GM19035 (cell line): ENCODE data around the gene TATDN2.
"Not testable (repeated sequence)": the region's sequence is repeated elsewhere in the genome, so short reads cannot be mapped to it uniquely, and the experiment has no call there.

ENCODE experiments used
- ATAC-seq: cut with Tn5 transposase; IDR thresholded peaks from one replicate; pipeline ENCODE4 v1.9.1; 2021; ENCODE audit not compliant: unreplicated experiment

TATDN2 gene

DNA sequence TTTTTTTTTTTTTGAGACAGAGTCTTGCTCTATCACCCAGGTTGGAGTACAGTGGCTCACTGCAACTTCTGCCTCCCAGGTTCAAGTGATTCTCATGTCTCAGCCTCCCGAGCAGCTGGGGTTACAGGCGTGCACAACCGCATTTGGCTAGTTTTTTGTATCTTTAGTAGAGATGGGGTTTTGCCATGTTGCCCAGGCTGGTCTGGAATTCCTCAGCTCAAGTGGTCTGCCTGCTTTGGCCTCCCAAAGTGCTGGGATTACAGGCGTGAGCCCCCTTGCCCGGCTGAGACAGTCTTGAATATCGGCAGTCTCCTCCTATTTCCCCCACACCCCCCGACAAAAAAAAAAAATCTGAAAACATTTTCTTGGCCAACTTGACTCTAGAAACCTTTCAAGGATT lies 18.7 kb downstream of the TATDN2 start:
- ATAC-seq: not testable (repeated sequence)

DNA sequence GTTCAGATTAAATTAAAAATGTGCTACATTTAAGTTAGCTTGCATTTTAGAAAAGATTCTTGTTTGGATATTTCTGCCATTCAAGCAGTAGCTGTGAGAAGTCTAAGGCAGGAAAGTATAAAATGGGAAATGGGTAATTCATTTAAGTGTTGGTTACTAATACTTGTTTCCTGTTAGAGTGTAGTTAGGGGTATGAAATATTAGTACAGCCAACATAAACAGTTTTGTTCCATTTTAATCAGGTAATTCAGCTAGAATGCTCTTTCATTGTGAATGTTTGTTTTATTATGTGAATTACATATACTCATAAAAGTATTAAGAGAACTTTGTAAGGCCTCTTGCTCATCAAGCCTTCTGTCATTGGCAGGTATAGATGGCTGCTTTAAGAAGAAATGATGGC lies 19.9 kb downstream of the TATDN2 start:
- no peak for ATAC-seq

DNA sequence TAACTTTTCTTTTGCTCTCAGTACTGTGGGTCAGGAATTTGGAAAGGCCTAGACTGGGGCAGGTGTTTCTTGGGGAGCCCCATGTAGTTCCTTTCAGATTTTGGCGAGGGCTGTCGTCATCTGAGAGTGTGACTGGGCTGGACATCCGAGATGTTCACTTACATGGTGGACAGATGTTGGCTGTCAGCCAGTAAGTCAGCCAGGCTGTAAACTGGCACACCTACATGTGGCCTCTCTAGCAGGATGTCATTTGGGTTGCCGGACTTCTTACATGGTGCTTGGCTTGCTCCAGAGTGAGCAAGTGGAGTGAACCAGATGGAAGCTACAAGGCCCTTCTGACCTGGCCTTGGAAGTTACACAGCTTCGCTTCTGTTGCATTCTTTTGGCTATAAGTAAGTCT lies 20.7 kb downstream of the TATDN2 start:
- no peak for ATAC-seq

DNA sequence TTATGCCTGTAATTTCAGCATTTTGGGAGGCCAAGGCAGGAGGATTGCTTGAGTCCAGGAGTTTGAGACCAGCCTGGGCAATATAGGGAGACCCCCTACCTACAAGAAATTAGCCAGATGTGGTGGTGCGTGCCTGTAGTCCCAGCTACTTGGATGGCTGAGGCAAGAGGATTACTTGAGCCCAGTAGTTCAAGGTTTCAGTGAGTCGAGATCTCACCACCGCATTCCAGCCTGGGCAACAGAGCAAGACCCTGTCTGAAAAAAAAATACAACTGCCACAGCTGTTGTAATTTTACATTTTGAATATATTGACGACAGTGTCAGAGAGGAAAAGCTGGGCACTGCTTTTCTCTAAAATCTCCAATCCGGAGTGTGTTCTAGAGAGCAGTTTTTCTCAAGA lies 21.2 kb downstream of the TATDN2 start:
- no peak for ATAC-seq

DNA sequence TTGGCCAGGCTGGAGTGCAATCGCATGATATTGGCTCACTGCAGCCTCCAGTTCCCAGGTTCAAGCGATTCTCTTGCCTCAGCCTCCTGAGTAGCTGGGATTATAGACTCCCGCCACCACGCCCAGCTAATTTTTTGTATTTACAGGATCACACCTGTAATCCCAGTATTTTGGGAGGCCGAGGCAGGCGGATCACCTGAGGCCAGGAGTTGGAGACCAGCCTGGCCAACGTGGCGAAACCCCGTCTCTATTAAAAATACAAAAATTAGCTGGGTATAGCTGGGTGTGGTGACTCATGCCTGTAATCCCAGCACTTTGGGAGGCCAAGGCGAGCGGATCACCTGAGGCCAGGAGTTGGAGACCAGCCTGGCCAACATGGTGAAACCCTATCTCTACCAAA lies 24.2 kb downstream of the TATDN2 start:
- ATAC-seq: not testable (repeated sequence)

DNA sequence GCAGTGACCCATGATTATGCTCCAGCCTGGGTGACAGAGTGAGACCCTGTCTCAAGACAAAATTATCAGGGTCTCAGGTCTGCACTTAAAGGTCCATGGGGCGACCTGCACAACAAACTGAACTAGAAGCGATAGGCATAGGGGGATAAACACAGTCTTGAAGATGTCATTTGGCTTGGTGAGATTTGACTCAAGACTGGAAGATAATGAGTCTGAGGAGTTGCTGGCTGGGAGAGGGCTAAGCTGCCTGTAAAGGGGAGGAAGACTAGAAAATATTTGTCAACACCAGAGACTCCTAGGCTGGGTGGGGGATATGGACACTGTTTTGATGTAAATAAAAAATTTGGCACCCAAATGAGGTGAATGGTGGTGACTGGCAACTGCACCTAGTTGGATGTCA lies 24.7 kb downstream of the TATDN2 start:
- no peak for ATAC-seq

DNA sequence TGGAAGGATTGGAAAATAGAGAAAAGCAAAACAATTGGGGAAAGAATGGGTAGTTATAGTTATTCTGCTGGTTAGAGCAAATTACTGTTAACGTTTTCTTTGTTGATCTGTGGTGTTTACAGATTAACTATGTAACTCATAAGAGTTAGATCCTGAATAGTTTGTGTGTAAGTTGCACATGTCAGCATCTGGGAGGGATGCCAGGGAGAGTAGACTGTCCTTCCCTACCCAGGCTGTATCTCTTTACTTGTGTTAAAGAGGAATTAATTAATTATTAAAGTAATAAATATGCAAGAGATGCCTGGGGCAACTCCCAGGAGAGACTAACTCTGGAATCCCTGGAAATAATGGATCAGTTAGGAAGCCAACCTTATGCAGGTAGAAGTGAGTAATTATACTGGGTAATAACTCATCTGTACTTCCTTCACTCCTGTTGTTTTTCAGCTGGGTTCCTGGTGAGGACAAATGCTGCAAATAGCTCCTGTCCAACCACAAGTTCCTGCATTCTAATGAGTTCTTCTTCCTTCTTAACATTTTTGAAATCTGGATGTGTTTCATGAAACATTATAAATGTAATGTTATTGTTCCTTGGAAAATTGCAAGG lies 25.5 kb downstream of the TATDN2 start:
- no peak for ATAC-seq

DNA sequence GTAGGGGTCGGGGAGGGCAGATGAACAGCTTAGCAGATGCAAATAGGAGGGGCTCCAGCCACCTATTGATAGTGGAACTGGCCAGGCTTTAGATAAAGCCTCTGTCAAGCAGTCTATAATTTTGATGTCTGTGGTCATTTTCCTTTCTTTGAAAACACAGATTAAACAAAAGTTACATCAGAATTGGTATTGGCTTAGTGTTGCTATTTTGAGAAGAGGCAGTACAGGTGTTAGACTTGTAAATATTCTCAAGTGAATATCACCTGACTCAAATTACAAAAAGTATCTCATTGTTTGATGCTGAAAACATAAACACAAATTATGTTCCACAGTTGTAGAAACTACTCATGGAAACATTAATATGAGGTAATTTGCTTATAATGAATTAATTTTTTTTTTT lies 26.3 kb downstream of the TATDN2 start:
- no peak for ATAC-seq

DNA sequence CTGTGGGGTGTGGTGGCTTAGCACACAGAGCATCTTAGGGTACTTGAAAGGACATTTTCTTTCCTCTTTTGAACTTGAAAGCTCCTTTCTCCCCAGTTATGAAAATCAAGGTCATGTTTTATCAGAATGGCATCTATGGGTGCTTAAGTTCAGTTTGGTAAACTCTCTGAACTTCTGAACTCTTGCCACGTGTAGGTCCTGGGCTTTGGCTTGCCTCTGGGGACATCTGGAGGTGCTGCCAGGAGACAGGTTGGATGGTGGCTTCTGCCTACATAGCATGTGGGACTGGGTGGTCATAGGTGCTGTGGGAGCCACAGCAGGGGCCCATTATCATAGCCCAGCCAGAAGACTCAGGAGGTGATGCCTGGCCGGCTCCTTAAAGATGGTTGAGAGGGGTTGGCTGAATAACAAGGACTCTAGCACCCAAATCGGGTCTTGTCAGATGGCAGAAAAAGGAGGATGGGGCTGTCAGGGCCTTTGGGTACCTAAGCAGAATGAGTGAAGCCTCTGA lies 28.9 kb downstream of the TATDN2 start:
- no peak for ATAC-seq

DNA sequence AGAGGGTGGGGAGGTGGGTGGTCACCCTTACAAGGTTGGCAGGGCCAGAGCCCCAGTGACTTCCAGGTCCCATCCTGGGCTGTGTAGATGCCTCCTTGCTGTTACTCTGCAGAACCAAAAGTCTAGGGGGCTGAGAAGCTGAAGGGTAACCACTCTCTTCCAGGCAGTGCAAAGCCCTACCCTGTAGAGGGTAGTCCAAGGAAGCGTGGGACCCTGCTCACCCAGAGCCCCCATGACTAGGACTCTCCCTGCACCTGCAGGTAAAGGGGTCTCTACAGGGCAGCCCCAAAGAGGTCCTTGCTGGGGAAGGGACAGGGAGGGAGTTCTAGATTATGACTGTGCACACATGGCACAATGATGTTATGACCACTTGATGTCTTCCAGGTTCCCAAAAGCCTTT lies 30.2 kb downstream of the TATDN2 start:
- no peak for ATAC-seq

DNA sequence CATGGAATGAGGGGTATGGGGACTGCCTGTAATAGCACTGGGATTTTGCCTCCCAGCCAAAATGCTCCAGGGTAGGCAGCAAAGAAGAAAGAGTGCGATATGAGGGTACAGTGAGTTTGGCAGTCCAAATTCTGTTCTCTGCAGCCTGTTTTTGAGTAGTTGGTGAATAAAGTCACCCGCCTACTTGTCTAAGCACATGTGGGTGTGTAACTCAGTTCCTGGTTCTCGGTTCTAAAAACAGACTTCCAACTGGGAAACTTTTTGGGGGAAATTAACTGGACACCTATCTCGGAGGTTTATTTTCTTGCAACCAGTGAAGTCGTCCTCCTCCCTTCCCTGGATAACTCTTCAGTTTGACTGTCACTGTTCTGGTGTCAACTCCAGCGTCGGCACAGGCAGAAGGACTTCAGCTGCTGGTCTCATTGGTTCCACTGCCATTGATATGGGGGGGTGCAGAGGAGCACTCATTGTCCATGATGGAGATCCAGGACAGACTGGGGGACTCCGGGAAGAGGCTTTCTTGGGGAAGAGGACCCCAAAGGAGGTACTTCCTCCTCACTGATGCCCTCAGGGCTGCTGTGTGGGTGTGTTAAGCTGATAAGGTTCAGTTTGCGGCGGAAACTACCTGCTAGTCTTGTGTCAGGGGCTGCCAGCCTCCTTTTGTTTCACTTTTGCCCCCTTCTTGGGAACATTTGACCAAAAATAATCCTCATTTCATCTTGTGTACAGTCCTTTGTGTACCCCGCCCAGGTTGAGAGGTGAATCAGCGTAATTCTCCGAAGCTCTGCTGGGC lies 31.3 kb downstream of the TATDN2 start:
- no peak for ATAC-seq

DNA sequence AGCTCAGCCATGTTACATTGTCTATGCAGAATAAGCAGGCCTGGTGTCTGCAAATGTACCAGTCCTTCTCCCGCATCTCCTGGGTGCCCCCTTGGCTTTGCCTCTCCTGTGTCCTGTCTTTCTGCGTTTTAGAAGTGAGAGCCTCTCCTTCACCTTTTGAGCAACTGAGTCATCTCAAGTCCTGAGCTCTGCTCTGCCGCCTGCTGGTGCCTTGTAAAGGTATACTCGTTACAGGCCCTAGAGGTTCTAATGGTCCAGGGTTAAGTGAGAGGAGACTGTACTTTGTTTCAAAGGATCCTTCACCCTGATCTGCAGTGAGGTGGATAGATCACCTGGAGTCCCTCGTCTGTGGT lies 31.9 kb downstream of the TATDN2 start:
- ATAC-seq: no peak

DNA sequence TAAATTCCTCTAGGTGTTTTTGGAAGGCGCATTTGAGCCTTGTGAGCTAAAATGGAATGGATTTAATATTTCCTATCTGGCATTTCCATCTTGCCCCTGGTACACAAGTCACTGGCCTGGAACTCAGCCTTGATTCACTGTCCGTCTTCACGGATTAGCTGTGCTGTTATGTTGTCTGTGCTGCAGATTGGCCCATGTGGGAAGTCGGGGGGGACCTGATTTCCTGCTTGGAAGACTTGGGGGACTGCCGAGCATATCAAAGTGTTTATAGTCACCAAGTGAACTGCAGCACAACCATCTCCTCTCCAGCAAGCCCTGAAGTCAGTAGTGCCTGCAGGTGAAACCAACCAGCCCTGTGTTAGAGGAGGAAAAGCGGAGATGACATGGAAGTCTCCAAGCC lies 32.3 kb downstream of the TATDN2 start:
- no peak for ATAC-seq

DNA sequence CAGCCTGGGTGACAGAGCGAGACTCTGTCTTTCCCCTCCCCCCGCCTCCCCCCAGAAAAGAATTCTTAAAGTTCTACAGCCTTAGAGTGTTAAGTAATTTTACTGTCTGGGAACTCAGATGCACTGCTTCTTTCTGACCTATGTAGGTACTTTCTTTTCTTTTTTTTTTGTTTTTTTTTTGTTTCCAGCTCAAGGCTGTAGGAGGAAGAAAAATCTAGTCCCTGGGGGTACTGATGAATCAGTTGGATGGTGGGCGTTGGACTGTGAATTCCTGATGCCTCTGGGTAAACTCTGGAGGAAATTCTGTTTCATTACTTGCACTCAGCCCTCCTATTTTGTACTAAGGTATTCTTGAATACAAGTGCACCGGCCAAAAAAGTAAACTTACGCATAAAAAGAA lies 33.7 kb downstream of the TATDN2 start:
- no peak for ATAC-seq

DNA sequence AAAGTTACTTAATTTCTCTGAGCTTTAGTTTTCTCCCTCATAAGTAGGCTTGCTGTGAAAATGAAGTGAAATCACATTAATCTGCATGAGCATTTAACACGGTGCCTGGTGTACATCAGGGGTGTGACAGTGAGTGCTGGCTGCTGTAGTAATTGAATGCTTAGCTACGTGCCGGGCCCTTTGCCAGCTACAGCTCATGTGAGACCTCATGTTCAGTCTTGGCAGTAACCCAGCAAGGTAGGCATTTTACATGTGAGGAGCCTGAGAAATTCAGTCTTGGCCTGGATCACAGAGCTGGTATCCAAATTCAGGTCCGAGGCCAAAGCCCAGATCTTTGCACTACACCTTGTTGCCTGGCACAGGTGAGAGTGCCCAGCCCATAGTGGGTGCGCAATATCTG lies 35.4 kb downstream of the TATDN2 start:
- no peak for ATAC-seq

DNA sequence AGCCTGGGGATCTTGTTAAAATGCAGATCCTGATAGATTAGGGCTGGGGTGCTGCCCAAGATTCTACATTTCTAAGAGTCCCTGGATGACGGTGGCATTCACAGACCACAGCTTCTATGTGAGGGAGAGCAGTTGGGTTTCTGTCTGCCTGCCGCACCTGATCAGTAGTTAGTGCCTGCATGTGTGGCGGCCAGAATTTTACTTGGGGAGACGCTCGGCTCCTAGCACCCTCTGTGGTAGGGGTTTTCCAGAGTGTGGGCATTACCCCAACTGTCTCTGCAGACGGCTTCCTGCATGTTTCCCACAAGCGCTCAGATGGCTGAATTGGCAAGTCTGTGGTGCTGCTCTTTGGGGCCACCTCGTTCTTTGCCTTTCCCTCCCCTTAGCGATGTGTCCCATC lies 36.2 kb downstream of the TATDN2 start:
- ATAC-seq: no peak

DNA sequence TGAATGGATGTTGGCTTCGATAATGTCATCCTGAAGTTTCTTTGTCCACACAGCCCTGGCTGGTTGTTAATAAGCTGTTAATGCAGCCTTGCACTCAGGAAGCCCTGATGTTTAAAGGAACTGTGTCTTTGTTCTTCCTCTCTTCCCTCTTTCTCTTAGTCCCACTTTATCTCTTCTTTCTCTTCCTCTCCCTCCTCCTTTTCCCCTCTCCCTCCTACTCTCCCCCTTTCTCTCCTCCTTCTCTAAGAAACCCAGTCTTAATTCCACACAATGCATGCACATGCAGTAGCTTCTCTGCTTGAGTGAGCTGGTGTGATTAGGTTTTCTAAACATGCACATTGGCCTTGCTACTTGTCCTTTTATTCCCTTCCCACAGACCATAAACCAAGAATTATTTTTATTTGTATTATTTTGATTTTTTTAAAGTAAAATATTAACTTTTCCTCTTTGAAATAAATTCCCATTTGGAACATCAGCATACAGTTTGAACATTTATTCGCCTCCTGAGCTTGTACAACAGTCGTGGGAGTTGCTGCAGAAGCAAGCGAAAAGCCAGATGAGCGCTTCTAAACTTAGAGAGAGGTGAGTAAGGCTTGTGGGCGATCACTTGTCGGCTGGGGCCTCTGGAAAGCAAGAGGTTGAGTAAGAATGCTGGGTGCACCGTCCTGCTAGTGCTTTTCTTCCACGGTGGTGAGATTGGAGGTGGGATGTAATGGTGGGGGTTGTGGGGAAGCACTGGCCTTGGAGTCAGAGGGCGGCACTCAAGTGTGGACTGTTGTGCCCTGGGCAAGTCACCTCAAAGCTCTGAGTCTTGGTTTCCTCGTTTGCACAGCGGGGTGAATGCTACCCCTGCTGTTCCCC lies 37.2 kb downstream of the TATDN2 start:
- no peak for ATAC-seq

DNA sequence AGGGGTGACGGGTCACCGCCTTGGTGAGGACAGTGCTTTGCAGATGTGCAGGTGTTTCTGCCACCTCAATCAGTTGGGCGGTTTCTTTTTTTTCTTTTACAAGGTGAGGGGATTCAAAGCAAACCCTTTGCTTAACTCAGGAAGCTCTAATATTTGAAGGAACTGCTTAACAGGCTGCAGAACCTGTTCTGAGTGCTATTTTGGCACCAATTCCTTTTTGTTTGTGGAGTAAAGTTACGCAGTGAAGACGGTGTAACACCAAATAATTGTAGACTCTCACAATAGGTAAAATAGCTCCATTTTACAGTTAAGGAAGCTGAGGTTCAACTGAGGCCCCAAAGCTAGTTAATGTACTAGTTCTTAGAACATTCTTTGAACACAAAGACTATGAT lies 37.9 kb downstream of the TATDN2 start:
- no peak for ATAC-seq

DNA sequence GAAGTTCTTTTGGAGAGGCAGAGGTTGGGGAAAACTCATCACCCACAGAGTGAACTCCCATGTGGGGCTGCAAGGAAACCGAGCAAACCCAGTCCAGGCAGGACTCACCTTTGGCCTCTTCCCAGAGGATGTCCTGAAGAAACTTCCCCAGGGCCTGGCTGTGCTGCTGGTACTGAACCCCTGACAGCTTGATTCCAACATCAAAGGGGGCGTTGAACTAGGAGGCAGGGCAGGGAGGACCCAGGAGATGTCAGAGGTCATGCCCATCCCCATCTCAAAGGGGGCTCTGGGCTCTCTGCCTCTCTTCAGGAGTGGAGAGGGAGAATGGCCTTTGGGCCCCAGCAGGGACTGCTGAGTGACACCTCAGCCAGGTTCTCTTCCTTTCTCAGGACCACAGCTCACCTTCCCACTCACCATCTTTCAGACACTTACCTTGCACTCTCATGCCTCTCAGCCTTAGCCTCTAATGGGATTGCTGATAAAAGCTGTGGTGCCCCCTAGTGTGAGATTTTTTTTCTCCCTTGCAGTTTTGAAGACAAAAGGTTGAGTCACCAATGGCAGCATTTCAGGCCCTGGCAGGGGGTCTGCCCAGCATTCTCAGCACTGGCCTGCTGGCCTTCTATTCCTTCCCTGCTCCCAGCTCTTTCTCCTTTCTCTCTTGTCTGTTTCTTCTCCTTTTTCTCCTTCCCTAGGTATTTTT lies 38.5 kb downstream of the TATDN2 start:
- ATAC-seq: no peak

DNA sequence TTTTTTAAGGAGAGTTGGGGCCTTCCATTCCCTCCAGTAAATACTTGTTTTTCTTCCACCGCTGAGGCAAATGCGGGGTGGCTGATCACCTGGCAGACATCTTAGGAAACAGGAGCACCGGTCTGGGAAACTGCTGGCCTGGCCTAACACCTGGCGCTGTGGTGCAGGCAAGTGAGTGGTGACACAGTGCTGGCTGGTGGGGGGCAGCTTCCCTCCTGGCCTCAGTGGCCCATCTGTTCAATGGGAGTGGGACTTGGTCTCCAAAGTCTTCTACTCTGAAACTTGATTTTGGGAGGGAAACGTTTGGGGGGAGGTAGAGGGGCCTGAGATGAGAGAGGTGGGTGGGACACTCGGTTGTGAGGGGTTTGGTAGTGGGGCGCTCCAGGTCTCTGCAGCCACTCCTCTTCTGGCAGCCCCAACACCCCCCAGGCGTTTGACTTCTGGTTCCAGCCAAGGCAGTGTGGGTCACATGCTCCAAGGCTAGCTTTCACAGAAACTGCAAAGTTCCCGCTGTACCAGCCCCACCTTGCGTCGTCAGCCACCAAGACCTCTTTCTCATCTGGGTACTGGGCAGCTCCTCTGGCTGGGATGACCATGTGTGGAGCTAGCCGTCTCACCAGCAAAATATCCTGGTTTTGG lies 39.8 kb downstream of the TATDN2 start:
- no peak for ATAC-seq

DNA sequence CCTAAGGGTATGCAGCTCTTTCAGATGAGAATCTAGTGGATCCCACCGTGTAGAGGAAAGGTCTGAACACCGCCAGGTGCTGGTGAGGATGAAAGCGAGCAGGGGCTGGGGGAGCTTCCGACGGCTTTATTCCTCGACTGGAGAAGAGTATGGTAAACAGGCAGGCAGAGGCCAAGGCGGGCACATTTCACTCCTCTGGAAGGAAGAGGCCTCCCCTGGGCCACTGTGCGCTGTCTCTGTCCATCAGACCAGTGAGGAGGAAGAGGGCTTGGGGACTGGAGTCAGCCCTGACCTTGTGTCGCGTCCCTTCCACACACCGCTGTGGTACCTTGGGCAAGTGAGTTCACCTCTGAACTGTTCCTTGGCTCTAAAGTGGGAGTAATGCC lies 40.3 kb downstream of the TATDN2 start:
- no peak for ATAC-seq
